ENCODE results near the gene PREB.

DNA sequence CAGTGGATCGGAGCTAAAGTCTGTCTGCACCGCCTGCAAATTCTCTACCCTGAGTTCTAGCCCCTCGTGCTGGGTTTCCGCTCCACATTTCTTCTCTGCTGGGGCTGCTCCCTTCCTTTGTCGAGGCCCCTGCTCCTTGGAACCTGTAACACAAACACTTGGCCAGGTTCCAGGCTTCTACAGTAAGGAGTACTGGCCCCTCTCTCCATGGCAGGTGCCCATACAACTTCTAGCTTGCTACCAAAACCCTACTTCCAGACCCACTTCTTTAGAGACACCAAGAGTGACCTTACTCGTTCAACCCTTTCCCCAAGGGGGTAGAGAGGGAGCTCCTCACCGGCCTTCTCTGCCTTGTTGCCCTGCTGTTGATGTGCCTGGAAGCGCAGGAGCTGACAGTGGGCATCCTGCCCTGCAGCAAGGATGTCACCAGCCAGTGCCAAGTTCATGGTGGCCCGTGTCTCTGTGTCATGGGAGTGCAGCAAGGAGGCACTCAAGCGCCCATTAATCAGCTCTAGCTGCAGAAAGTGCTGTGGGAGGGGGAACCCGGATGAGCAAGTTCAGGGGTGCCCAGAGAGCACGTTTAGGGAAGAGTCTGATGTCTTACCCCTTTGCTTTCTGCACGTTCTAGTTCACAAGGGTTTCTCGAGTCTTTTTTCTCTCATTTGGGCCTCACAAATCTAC lies 1.1 kb downstream of the PREB start:
- no peak for TF ChIP-seq POLR2AphosphoS5 (IDR thresholded peaks at IDR 0.05)
- TF ChIP-seq POLR2A (IDR thresholded peaks at IDR 0.05), result no peak
- TF ChIP-seq, protein P1, sequence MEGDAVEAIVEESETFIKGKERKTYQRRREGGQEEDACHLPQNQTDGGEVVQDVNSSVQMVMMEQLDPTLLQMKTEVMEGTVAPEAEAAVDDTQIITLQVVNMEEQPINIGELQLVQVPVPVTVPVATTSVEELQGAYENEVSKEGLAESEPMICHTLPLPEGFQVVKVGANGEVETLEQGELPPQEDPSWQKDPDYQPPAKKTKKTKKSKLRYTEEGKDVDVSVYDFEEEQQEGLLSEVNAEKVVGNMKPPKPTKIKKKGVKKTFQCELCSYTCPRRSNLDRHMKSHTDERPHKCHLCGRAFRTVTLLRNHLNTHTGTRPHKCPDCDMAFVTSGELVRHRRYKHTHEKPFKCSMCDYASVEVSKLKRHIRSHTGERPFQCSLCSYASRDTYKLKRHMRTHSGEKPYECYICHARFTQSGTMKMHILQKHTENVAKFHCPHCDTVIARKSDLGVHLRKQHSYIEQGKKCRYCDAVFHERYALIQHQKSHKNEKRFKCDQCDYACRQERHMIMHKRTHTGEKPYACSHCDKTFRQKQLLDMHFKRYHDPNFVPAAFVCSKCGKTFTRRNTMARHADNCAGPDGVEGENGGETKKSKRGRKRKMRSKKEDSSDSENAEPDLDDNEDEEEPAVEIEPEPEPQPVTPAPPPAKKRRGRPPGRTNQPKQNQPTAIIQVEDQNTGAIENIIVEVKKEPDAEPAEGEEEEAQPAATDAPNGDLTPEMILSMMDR (IDR thresholded peaks at IDR 0.05), result no peak
